Heart left ventricle (tissue), 16 donors: ENCODE data around the gene PIK3R2. TPM values are rescaled to one million over a fixed set of nuclear protein-coding genes. Genes with fewer than 3 reads are reported as not detected.
A peak's percentile ranks its signal among the peaks of the same experiment; 100 is the strongest.

Experiments used
- ATAC-seq, 4 donors: fragments of 200-7000 bp; cut with Tn5 transposase; one replicate each; pipeline ENCODE4 v1.9.1; 2020 to 2022; ENCODE audit warnings: moderate library complexity in 4 of 4, mild to moderate bottlenecking in 3 of 4, moderate number of reproducible peaks in 1 of 4
- DNase-seq, 5 donors: peaks; one replicate each; pipeline ENCODE4 v3.0.0-alpha.2; 2020
- H3K27ac ChIP-seq, 12 donors: fragments of 200-600 bp; sonication (generic) in 4 of 12; one replicate each; pipeline versions ENCODE4 v1.5.0 to v1.8.0; 2016 to 2022; ENCODE audit warnings: mild to moderate bottlenecking in 2 of 12
- H3K27me3 ChIP-seq, 9 donors: fragments of 200-600 bp; sonication (generic) in 2 of 9; one replicate each; pipeline versions ENCODE4 v1.5.1 to v1.8.0; 2016 to 2022; ENCODE audit warnings: mild to moderate bottlenecking in 3 of 9
- H3K36me3 ChIP-seq, 9 donors: fragments of 200-600 bp; sonication (generic) in 2 of 9; one replicate each; pipeline versions ENCODE4 v1.5.0 to v1.8.0; 2018 to 2022; ENCODE audit warnings: mild to moderate bottlenecking in 2 of 9
- H3K4me1 ChIP-seq, 12 donors: fragments of 200-600 bp; sonication (generic) in 4 of 12; one replicate each; pipeline versions ENCODE4 v1.5.0 to v1.8.0; 2016 to 2022; ENCODE audit warnings: mild to moderate bottlenecking in 3 of 12
- H3K4me3 ChIP-seq, 12 donors: fragments of 200-600 bp; sonication (generic) in 4 of 12; one replicate each; pipeline versions ENCODE4 v1.5.0 to v1.8.0; 2017 to 2022; ENCODE audit warnings: mild to moderate bottlenecking in 9 of 12, moderate library complexity in 4 of 12
- H3K9me3 ChIP-seq, 12 donors: fragments of 200-600 bp; sonication (generic) in 4 of 12; one replicate each; pipeline versions ENCODE4 v1.5.0 to v1.8.0; 2016 to 2022; ENCODE audit warnings: mild to moderate bottlenecking in 1 of 12
- CTCF ChIP-seq, 12 donors: fragments of 200-600 bp; sonication (generic) in 4 of 12; IDR thresholded peaks; one replicate each; pipeline versions ENCODE4 v1.5.0 to v1.8.0; 2018 to 2022; ENCODE audit warnings: antibody characterized with exemption in 12 of 12, mild to moderate bottlenecking in 5 of 12
- POLR2A ChIP-seq, 2 donors: fragments of 450-650 bp; IDR thresholded peaks; one replicate each; pipeline ENCODE4 v1.6.1; 2017; ENCODE audit warnings: antibody characterized with exemption in 2 of 2, mild to moderate bottlenecking in 2 of 2, moderate library complexity in 2 of 2
- WGBS, 4 donors: extraction: QIAGEN DNeasy Blood & Tissue Kit in 2 of 4; methylation state at CpG; one replicate each; pipeline versions ENCODE4 v1.1.5 to v1.1.7; 2013 to 2018; 5-methylcytosine and 5-hydroxymethylcytosine counted together
- intact Hi-C, 10 donors: fragments of 100-400 bp; cut with DNase I; formaldehyde crosslinking; loops; one replicate each; pipeline versions ENCODE4 v1.11.1 to v1.14.2; 2022
- polyA plus RNA-seq, 2 donors: library from polyadenylated mRNA; stranded (reverse); fragments of 200-250 nt; gene quantifications; one replicate each; pipeline ENCODE4 v1.2.3, GENCODE V29; 2013
- total RNA-seq, 9 donors: library from RNA; depleted of rRNA in 2 of 9; stranded (reverse); fragments of >200 nt in 2 of 9; fragmentation: NEBNext Ultra II Directional in 3 of 9; extraction: Animal tissue kit (Norgen Biotek cat#: 25700) in 3 of 9; gene quantifications; one replicate each; pipeline versions ENCODE4 v1.1.0 to v1.2.4, GENCODE V29; 2016 to 2023
- donor health status: ischemic (EF 13 %, LVEDD 7.1; RV severe dilation, severe dysfunction).
- donor health status: healthy with polysubstance abuse.
- donor health status: DM: no; HTN: yes; CAD: no.
- donor health status: DM: no; HTN: no; CAD: no.
- donor health status: ischemic (EF 25% LVEDD 6.9; RV normal size, moderate dysfunction).
- donor health status: ischemic (EF 25% LVEDD 5.7; RV mildly dilated, moderate dysfunction).
- donor health status: healthy.
- donor health status: DM: yes; HTN: yes; CAD: no.
- donor health status: ischemic (EF 35%, LVEDD 5.7; RV mildly dilated, moderate dysfunction).
- donor health status: nonischemic (EF 11% LVEDD 7.7; RV severe dilation, severe dysfunction).
- donor health status: DM: yes; HTN: yes; CAD: no.
- donor health status: PGD.
- donor health status: ischemic (EF 29% LVEDD 5.4; RV normal size, mild dysfunction).
- donor health status: nonischemic (EF 23%, LVEDD 6.1; RV moderate dilation, normal function).

PIK3R2 gene
- total and polyA plus RNA-seq, 11 donors, result 4.0 to 28.6 (median 23.4) TPM

- peak in 3 of 4 donors; percentile 6 to 33 (median 6) for ATAC-seq
- no peak for TF ChIP-seq POLR2A (IDR thresholded peaks at IDR 0.05)
- TF ChIP-seq CTCF (IDR thresholded peaks at IDR 0.05), result no peak
- no peaks in the 10 kb centered on the region for H3K9me3 ChIP-seq
- no peak overlapping the region for H3K4me3 ChIP-seq
- peak in 1 of 5 donors; percentile 27 for DNase-seq
- 77 to 85% (median 82%) methylated on average over 8 of the region's 8 CpGs for WGBS, 4 donors
- H3K4me1 ChIP-seq, result peaks cover 0 to 71% (median 20%) of the 10 kb centered on the region in 12 donors
- intact Hi-C loops, result loop anchor here in 1 of 10 donors (5.0 kb wide), 1 partner anchor 59 kb away; no protein-coding TSS in a partner anchor
- H3K36me3 ChIP-seq, result peaks cover 0 to 39% (median 28%) of the 10 kb centered on the region in 9 donors
- no peaks in the 10 kb centered on the region for H3K27me3 ChIP-seq
- H3K27ac ChIP-seq, result peak overlapping the region in 9 of 12 donors; percentile 22 to 95 (median 52)
These were observed 18.8 kb downstream of the PIK3R2 start for GRCh38 chr19:18171605-18172327.

- intact Hi-C loops, result loop anchor here in 1 of 10 donors (5.0 kb wide), 1 partner anchor 60 kb away; no protein-coding TSS in a partner anchor
- TF ChIP-seq CTCF (IDR thresholded peaks at IDR 0.05), result no peak
- no peak for TF ChIP-seq POLR2A (IDR thresholded peaks at IDR 0.05)
- DNase-seq, result peak in 1 of 5 donors; percentile 19
- H3K4me3 ChIP-seq, result no peak overlapping the region
- 83 to 95% (median 89%) methylated on average over 7 of the region's 7 CpGs for WGBS, 4 donors
- H3K27me3 ChIP-seq, result no peaks in the 10 kb centered on the region
- H3K36me3 ChIP-seq, result peaks cover 0 to 39% (median 21%) of the 10 kb centered on the region in 9 donors
- H3K27ac ChIP-seq, result peak overlapping the region in 9 of 12 donors; percentile 19 to 95 (median 52)
- peaks cover 0 to 78% (median 20%) of the 10 kb centered on the region in 12 donors for H3K4me1 ChIP-seq
- H3K9me3 ChIP-seq, result no peaks in the 10 kb centered on the region
- no peak for ATAC-seq
These were observed 19.5 kb downstream of the PIK3R2 start for GRCh38 chr19:18172331-18173053.

- DNase-seq (peak; percentile 62 to 86 (median 76)), ATAC-seq (peak in 3 of 4 donors; percentile 28 to 49 (median 41))
- H3K9me3 ChIP-seq, result no peaks in the 10 kb centered on the region
- TF ChIP-seq POLR2A (IDR thresholded peaks at IDR 0.05) (no peak), CTCF (IDR thresholded peaks at IDR 0.05) (no peak)
- peak overlapping the region; percentile 6 to 95 (median 49) for H3K27ac ChIP-seq
- H3K27me3 ChIP-seq, result no peaks in the 10 kb centered on the region
- intact Hi-C loops, result loop anchor here in 1 of 10 donors (5.0 kb wide), 1 partner anchor 61 kb away; no protein-coding TSS in a partner anchor
- peaks cover 0 to 81% (median 20%) of the 10 kb centered on the region in 12 donors for H3K4me1 ChIP-seq
- H3K4me3 ChIP-seq, result peak overlapping the region in 11 of 12 donors; percentile 51 to 90 (median 64)
- H3K36me3 ChIP-seq, result peaks cover 0 to 40% (median 15%) of the 10 kb centered on the region in 9 donors
- 54 to 64% (median 59%) methylated on average over 16 to 18 of the region's 18 CpGs for WGBS, 4 donors
These were observed 20.1 kb downstream of the PIK3R2 start for GRCh38 chr19:18173054-18173571.
